H9 (cell line): Measurements from ENCODE around the gene HCRT. TPM values are rescaled to one million over a fixed set of nuclear protein-coding genes. Genes with fewer than 3 reads are reported as not detected.

Experiments used
- DNase-seq: peaks from one replicate; pipeline ENCODE4 v3.0.0-alpha.2; 2017
- H2AFZ ChIP-seq: one replicate; pipeline ENCODE4 v1.6.1; 2013; ENCODE audit warnings: mild to moderate bottlenecking, low read length, control low read depth, moderate library complexity
- H2AK5ac ChIP-seq: 2 replicates; pipeline ENCODE4 v1.6.1; 2013; ENCODE audit warnings: low read length, control low read depth, mixed read lengths; ENCODE audit not compliant: insufficient read length
- H2BK120ac ChIP-seq: one replicate; pipeline ENCODE4 v1.6.1; 2013; ENCODE audit warnings: low read depth, mild to moderate bottlenecking, low read length, control low read depth, inconsistent platforms; ENCODE audit not compliant: poor library complexity, severe bottlenecking
- H2BK12ac ChIP-seq: 2 replicates; pipeline ENCODE4 v1.6.1; 2013; ENCODE audit warnings: low read length, control low read depth, mixed read lengths, low read depth; ENCODE audit not compliant: insufficient read length
- H2BK15ac ChIP-seq: 2 replicates; pipeline ENCODE4 v1.6.1; 2013; ENCODE audit warnings: low read depth, low read length, control low read depth
- H2BK20ac ChIP-seq: one replicate; pipeline ENCODE4 v1.6.1; 2013; ENCODE audit warnings: low read depth, mild to moderate bottlenecking, low read length, control low read depth, inconsistent platforms; ENCODE audit not compliant: poor library complexity, severe bottlenecking
- H2BK5ac ChIP-seq: 2 replicates; pipeline ENCODE4 v1.6.1; 2013; ENCODE audit warnings: low read length, control low read depth, mixed read lengths; ENCODE audit not compliant: insufficient read length
- H3K14ac ChIP-seq: 2 replicates; pipeline ENCODE4 v1.6.1; 2013; ENCODE audit warnings: low read length, control low read depth; ENCODE audit not compliant: insufficient read depth
- H3K18ac ChIP-seq: 2 replicates; pipeline ENCODE4 v1.6.1; 2013; ENCODE audit warnings: low read depth, mild to moderate bottlenecking, mixed read lengths, low read length, control low read depth; ENCODE audit not compliant: insufficient read length
- H3K23ac ChIP-seq: 2 replicates; pipeline ENCODE4 v1.6.1; 2013; ENCODE audit warnings: low read length, control low read depth, mixed read lengths, low read depth; ENCODE audit not compliant: insufficient read length
- H3K23me2 ChIP-seq: 2 replicates; pipeline ENCODE4 v1.6.1; 2013; ENCODE audit warnings: low read depth, mild to moderate bottlenecking, mixed read lengths, low read length, control low read depth; ENCODE audit not compliant: insufficient read length, poor library complexity, severe bottlenecking
- H3K27ac ChIP-seq: 2 replicates; pipeline ENCODE4 v1.5.1; 2013; ENCODE audit warnings: low read length, control low read depth, mixed read lengths, low read depth; ENCODE audit not compliant: insufficient read length
- H3K27me3 ChIP-seq: 2 replicates; pipeline ENCODE4 v1.6.1; 2013; ENCODE audit warnings: low read length, control low read depth, inconsistent platforms; ENCODE audit not compliant: insufficient read depth
- H3K4ac ChIP-seq: 2 replicates; pipeline ENCODE4 v1.6.1; 2013; ENCODE audit warnings: low read depth, mild to moderate bottlenecking, control low read depth, inconsistent platforms, low read length, moderate library complexity
- H3K4me1 ChIP-seq: 2 replicates; pipeline ENCODE4 v1.6.1; 2013; ENCODE audit warnings: low read length, control low read depth, inconsistent platforms; ENCODE audit not compliant: insufficient read depth
- H3K4me2 ChIP-seq: 2 replicates; pipeline ENCODE4 v1.6.1; 2013; ENCODE audit warnings: low read length, control low read depth, mixed read lengths; ENCODE audit not compliant: insufficient read length, insufficient read depth
- H3K56ac ChIP-seq: 2 replicates; pipeline ENCODE4 v1.6.1; 2013; ENCODE audit warnings: low read depth, mild to moderate bottlenecking, mixed read lengths, low read length, control low read depth; ENCODE audit not compliant: insufficient read length
- H3K79me1 ChIP-seq: 2 replicates; pipeline ENCODE4 v1.6.1; 2013; ENCODE audit warnings: low read depth, mild to moderate bottlenecking, moderate library complexity, low read length, control low read depth, inconsistent platforms; ENCODE audit not compliant: insufficient read depth, poor library complexity, severe bottlenecking
- H3K79me2 ChIP-seq: 2 replicates; pipeline ENCODE4 v1.6.1; 2013; ENCODE audit warnings: low read length, control low read depth, inconsistent platforms; ENCODE audit not compliant: insufficient read depth
- H3K9ac ChIP-seq: 2 replicates; pipeline ENCODE4 v1.6.1; 2013; ENCODE audit warnings: low read length, control low read depth, mixed read lengths; ENCODE audit not compliant: insufficient read length; ENCODE audit errors: extremely low read depth
- H3K9me3 ChIP-seq: one replicate; pipeline ENCODE4 v1.6.1; 2013; ENCODE audit warnings: low read depth, low read length, inconsistent platforms; ENCODE audit not compliant: control insufficient read depth
- H3T11ph ChIP-seq: one replicate; pipeline ENCODE4 v1.6.1; 2013; ENCODE audit warnings: mild to moderate bottlenecking, low read length, control low read depth, inconsistent platforms
- H4K20me1 ChIP-seq: one replicate; pipeline ENCODE4 v1.6.1; 2013; ENCODE audit not compliant: control insufficient read depth, insufficient read length, insufficient read depth
- H4K5ac ChIP-seq: 2 replicates; pipeline ENCODE4 v1.6.1; 2013; ENCODE audit warnings: low read depth, mild to moderate bottlenecking, mixed read lengths, low read length, control low read depth; ENCODE audit not compliant: insufficient read length
- H4K8ac ChIP-seq: replicated peaks from 2 replicates; pipeline ENCODE4 v1.6.1; 2013; ENCODE audit warnings: low read length, control low read depth, mixed read lengths, low read depth; ENCODE audit not compliant: insufficient read length
- H4K91ac ChIP-seq: 2 replicates; pipeline ENCODE4 v1.6.1; 2013; ENCODE audit warnings: low read depth, mild to moderate bottlenecking, moderate library complexity, mixed read lengths, low read length, control low read depth; ENCODE audit not compliant: insufficient read length
- H3K27ac Mint-ChIP-seq, 3 experiments: 2 replicates in 2 of 3; 3 replicates in 1 of 3; pipeline ENCODE4 v1.8.0; 2020 to 2021; ENCODE audit warnings: mixed read lengths in 3 of 3, mild to moderate bottlenecking in 1 of 3, moderate library complexity in 1 of 3
- H3K27me3 Mint-ChIP-seq: 2 replicates; pipeline ENCODE4 v1.8.0; 2021; ENCODE audit warnings: low read depth, mild to moderate bottlenecking, moderate library complexity, mixed read lengths
- H3K36me3 Mint-ChIP-seq, 3 experiments: 2 replicates in 2 of 3; 3 replicates in 1 of 3; pipeline ENCODE4 v1.8.0; 2020 to 2021; ENCODE audit warnings: low read depth in 3 of 3, mixed read lengths in 3 of 3; ENCODE audit not compliant: insufficient read depth in 1 of 3
- H3K4me1 Mint-ChIP-seq, 2 experiments: 2 replicates each; pipeline ENCODE4 v1.8.0; 2020; ENCODE audit warnings: mixed read lengths in 2 of 2
- H3K4me3 Mint-ChIP-seq, 2 experiments: 2 replicates in 1 of 2; 3 replicates in 1 of 2; pipeline ENCODE4 v1.8.0; 2020 to 2021; ENCODE audit warnings: mild to moderate bottlenecking in 2 of 2, mixed read lengths in 2 of 2, moderate library complexity in 1 of 2
- H3K9me3 Mint-ChIP-seq, 2 experiments: 2 replicates in 1 of 2; 3 replicates in 1 of 2; pipeline ENCODE4 v1.8.0; 2020; ENCODE audit warnings: mild to moderate bottlenecking in 2 of 2, mixed read lengths in 2 of 2, moderate library complexity in 1 of 2
- WGBS: extraction: QIAGEN DNeasy Blood & Tissue Kit; methylation state at CpG from one replicate; pipeline ENCODE4 v1.1.7; 2013; ENCODE audit warnings: missing lambda C conversion rate, low lambda C conversion rate, mixed read lengths; ENCODE audit not compliant: insufficient read length; ENCODE audit errors: extremely low coverage; 5-methylcytosine and 5-hydroxymethylcytosine counted together
- total RNA-seq: library from RNA; stranded (reverse); gene quantifications from 2 replicates; pipeline ENCODE4 v1.2.1, GENCODE V29; 2021
- TF ChIP-seq, protein P1 (sequence below): fragments of 200-600 bp; sonication (generic); conservative IDR thresholded peaks from 3 replicates; pipeline ENCODE4 v1.8.0; 2021; ENCODE audit warnings: antibody characterized with exemption, mild to moderate bottlenecking

HCRT gene
- total RNA-seq, 1 experiment from 2014 or later: not detected

DNA sequence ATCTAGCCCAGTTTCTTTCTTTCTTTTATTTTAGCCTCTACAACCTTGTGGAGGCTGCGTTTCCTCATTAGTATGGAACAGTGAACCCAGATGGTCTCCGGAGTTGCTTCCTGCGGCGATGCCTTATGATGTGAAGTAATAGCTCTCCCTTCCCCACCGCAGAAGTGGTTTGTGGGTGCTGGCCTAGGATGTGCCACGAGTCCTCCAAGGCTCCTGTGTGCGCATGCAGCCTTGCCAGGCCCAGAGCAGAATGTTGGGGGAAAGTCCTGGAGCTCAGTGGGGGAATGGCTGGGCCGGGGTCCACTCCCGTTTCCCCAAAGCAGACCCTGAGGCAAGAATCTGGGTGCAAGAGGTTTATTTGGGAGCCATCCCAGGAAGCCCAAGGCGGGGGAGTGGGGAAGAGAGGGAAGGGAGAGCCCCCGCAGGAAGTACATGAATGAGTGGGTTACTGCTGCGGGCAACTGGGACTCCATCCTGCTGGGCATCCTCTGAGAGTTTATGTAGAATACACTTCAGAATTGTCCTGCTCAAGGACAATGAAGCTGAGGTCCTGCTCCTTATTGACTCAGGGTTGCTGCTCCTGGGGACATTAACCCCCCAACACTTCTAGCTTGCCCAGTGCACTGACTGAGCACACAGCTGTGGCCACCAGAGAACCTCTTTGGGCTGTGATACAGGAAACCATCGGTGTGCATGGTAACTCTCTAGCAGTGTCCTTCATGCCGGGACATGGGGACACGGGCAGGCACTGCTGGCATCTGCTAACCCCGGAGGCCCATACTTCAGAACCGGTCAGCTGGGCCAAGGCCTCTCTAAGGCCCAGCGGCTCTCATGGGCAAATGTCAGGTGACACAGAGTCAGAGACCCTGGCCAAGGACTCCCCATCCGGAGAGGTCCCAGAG lies 3.7 kb upstream of the HCRT start:
- peaks cover 4% of the 10 kb centered on the region for H3K23me2 ChIP-seq
- no peak overlapping the region for H2AFZ ChIP-seq
- H3K18ac ChIP-seq: no peak overlapping the region
- H4K91ac ChIP-seq: no peak overlapping the region
- H4K20me1 ChIP-seq: no peaks in the 10 kb centered on the region
- H4K5ac ChIP-seq: no peak overlapping the region
- H3K4me3 Mint-ChIP-seq: no peak overlapping the region
- TF ChIP-seq, protein P1, sequence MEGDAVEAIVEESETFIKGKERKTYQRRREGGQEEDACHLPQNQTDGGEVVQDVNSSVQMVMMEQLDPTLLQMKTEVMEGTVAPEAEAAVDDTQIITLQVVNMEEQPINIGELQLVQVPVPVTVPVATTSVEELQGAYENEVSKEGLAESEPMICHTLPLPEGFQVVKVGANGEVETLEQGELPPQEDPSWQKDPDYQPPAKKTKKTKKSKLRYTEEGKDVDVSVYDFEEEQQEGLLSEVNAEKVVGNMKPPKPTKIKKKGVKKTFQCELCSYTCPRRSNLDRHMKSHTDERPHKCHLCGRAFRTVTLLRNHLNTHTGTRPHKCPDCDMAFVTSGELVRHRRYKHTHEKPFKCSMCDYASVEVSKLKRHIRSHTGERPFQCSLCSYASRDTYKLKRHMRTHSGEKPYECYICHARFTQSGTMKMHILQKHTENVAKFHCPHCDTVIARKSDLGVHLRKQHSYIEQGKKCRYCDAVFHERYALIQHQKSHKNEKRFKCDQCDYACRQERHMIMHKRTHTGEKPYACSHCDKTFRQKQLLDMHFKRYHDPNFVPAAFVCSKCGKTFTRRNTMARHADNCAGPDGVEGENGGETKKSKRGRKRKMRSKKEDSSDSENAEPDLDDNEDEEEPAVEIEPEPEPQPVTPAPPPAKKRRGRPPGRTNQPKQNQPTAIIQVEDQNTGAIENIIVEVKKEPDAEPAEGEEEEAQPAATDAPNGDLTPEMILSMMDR: no peak
- H3K4me1 Mint-ChIP-seq: peaks cover 11 to 41% of the 10 kb centered on the region in 2 experiments; a peak in 3 of 4 replicates
- H3K9me3 ChIP-seq: no peaks in the 10 kb centered on the region
- no peaks in the 10 kb centered on the region for H3K36me3 Mint-ChIP-seq
- H3K27ac Mint-ChIP-seq: peak overlapping the region in 2 of 3 experiments; percentile 35 to 54; a peak in 3 of 7 replicates
- H3K79me1 ChIP-seq: no peaks in the 10 kb centered on the region
- no peak overlapping the region for H3K56ac ChIP-seq
- H3K9me3 Mint-ChIP-seq: no peaks in the 10 kb centered on the region
- H2BK120ac ChIP-seq: no peak overlapping the region
- H2BK15ac ChIP-seq: no peak overlapping the region
- no CpG with 5 or more reads among the region's 19 CpGs for WGBS
- no peaks in the 10 kb centered on the region for H3K4me1 ChIP-seq
- no peak overlapping the region for H3K4me2 ChIP-seq
- DNase-seq: no peak
- no peaks in the 10 kb centered on the region for H3K79me2 ChIP-seq
- no peak overlapping the region for H3T11ph ChIP-seq
- no peak overlapping the region for H2BK20ac ChIP-seq
- H3K27me3 Mint-ChIP-seq: peaks cover 22% of the 10 kb centered on the region
- H2BK5ac ChIP-seq: no peak overlapping the region
- no peak overlapping the region for H2AK5ac ChIP-seq
- no peak overlapping the region for H2BK12ac ChIP-seq
- H3K23ac ChIP-seq: no peak overlapping the region
- no peak overlapping the region for H3K27ac ChIP-seq
- H3K9ac ChIP-seq: no peak overlapping the region
- peaks cover 2% of the 10 kb centered on the region; the same call in 1 of the 2 replicates for H3K27me3 ChIP-seq
- no peak overlapping the region for H3K4ac ChIP-seq
- no peak overlapping the region for H3K14ac ChIP-seq
- H4K8ac ChIP-seq: no peak overlapping the region
